ENCODE data around the gene TMEM121.

The TMEM121 gene

GRCh38 chr14:105486974-105487448 is 39.4 kb upstream of the TMEM121 start:
- TF ChIP-seq CREB1 (IDR thresholded peaks at IDR 0.05; ENCODE audit: low read depth), result no peak

GRCh38 chr14:105487449-105487985 is 38.9 kb upstream of the TMEM121 start:
- TF ChIP-seq TAF1 (IDR thresholded peaks at IDR 0.05; ENCODE audit: low read depth), result no peak
- TF ChIP-seq CREB1 (IDR thresholded peaks at IDR 0.05; ENCODE audit: low read depth), result no peak
- TF ChIP-seq ZBTB7A (IDR thresholded peaks at IDR 0.05; ENCODE audit: low read depth), result no peak
- TF ChIP-seq RAD21 (IDR thresholded peaks at IDR 0.05; ENCODE audit: low read depth), result no peak
- TF ChIP-seq NFIC (IDR thresholded peaks at IDR 0.05), result no peak
- TF ChIP-seq CEBPB (IDR thresholded peaks at IDR 0.05), result no peak
- no peak for TF ChIP-seq REST (IDR thresholded peaks at IDR 0.05; ENCODE audit: low read depth)
- TF ChIP-seq TEAD4 (IDR thresholded peaks at IDR 0.05), result no peak
- no peak for TF ChIP-seq USF1 (IDR thresholded peaks at IDR 0.05)
- no peak for TF ChIP-seq TCF12 (IDR thresholded peaks at IDR 0.05; ENCODE audit: low read depth)
- TF ChIP-seq YY1 (IDR thresholded peaks at IDR 0.05; ENCODE audit: low read depth), result no peak
- no peak for TF ChIP-seq FOXM1 (IDR thresholded peaks at IDR 0.05; ENCODE audit: borderline replicate concordance, low read depth)

- TF ChIP-seq ZBTB7A (IDR thresholded peaks at IDR 0.05; ENCODE audit: low read depth) (no peak), RAD21 (IDR thresholded peaks at IDR 0.05; ENCODE audit: low read depth) (peak; percentile 31; the same call in 1 of the 2 replicates)
These were observed 38.2 kb upstream of the TMEM121 start for GRCh38 chr14:105487986-105488777.

- TF ChIP-seq CEBPB (IDR thresholded peaks at IDR 0.05), result no peak
- TF ChIP-seq TAF1 (IDR thresholded peaks at IDR 0.05; ENCODE audit: low read depth), result no peak
- no peak for TF ChIP-seq MAX (IDR thresholded peaks at IDR 0.05)
- no peak for TF ChIP-seq USF1 (IDR thresholded peaks at IDR 0.05)
- no peak for TF ChIP-seq YY1 (IDR thresholded peaks at IDR 0.05; ENCODE audit: low read depth)
- TF ChIP-seq CREB1 (IDR thresholded peaks at IDR 0.05; ENCODE audit: low read depth), result no peak
- no peak for TF ChIP-seq EGR1 (IDR thresholded peaks at IDR 0.05)
- TF ChIP-seq EP300 (IDR thresholded peaks at IDR 0.05; ENCODE audit: borderline replicate concordance), result no peak
- no peak for TF ChIP-seq TCF12 (IDR thresholded peaks at IDR 0.05; ENCODE audit: low read depth)
- no peak for TF ChIP-seq REST (IDR thresholded peaks at IDR 0.05; ENCODE audit: low read depth)
- no peak for TF ChIP-seq RAD21 (IDR thresholded peaks at IDR 0.05; ENCODE audit: low read depth)
- TF ChIP-seq ZBTB7A (IDR thresholded peaks at IDR 0.05; ENCODE audit: low read depth), result no peak; the same call in 1 of the 2 replicates
- TF ChIP-seq TEAD4 (IDR thresholded peaks at IDR 0.05), result no peak
- no peak for TF ChIP-seq NFIC (IDR thresholded peaks at IDR 0.05)
- TF ChIP-seq FOXM1 (IDR thresholded peaks at IDR 0.05; ENCODE audit: borderline replicate concordance, low read depth), result no peak
These were observed 37.4 kb upstream of the TMEM121 start for GRCh38 chr14:105488781-105489541.

- TF ChIP-seq NFIC (IDR thresholded peaks at IDR 0.05) (peak; percentile 60), USF1 (IDR thresholded peaks at IDR 0.05) (no peak), ZBTB7A (IDR thresholded peaks at IDR 0.05; ENCODE audit: low read depth) (peak; percentile 75), YY1 (IDR thresholded peaks at IDR 0.05; ENCODE audit: low read depth) (peak; percentile 66), MAX (IDR thresholded peaks at IDR 0.05) (peak; percentile 63), RAD21 (IDR thresholded peaks at IDR 0.05; ENCODE audit: low read depth) (peak; percentile 68), TAF1 (IDR thresholded peaks at IDR 0.05; ENCODE audit: low read depth) (no peak), REST (IDR thresholded peaks at IDR 0.05; ENCODE audit: low read depth) (no peak), TEAD4 (IDR thresholded peaks at IDR 0.05) (peak; percentile 41), EGR1 (IDR thresholded peaks at IDR 0.05) (peak; percentile 81), TCF12 (IDR thresholded peaks at IDR 0.05; ENCODE audit: low read depth) (peak; percentile 80)
These were observed 36.7 kb upstream of the TMEM121 start for GRCh38 chr14:105489542-105490266.

All from Ishikawa (cell line).